ENCODE measurements around the gene CLDND1. TPM values are rescaled to one million over a fixed set of nuclear protein-coding genes. Genes with fewer than 3 reads are reported as not detected.

The CLDND1 gene
- total and polyA plus RNA-seq, 2 of the 4 experiments (the other 2 are of a cell fraction): 75.8 to 78.3 TPM

DNA sequence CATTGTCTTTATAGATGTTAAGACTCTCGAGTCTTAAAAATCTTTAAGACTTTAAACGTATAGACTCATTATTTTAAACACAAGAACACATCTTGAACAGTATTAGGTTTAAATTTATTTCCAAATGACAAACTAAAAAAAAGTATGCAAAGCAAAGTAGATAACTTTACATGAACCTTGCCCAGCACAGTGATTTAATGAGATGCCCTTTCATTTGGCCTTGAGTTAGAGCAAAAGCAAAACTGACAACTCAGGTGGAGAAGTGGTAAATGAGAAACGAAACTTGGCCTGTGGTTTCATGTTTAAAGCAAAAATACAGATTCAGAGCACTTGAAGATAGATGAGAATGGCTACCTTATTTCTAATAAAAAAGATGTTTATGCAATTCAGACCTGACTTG, 17.6 kb upstream of the CLDND1 start:
- H2AK5ac ChIP-seq (ENCODE audit: low read depth, low read length): no peak overlapping the region
- H3K4me3 ChIP-seq (ENCODE audit: insufficient read depth, low read depth, low read length): no peak overlapping the region
- no peaks in the 10 kb centered on the region for H3K36me3 ChIP-seq (ENCODE audit: control insufficient read depth, insufficient read depth, low read length)
- ChIA-PET CTCF (interaction anchor here (1.1 kb wide), 1 partner anchor 34 kb away, joined by 3 read pairs; no protein-coding TSS in a partner anchor), POLR2A (ENCODE audit: unreplicated experiment) (no interaction called here)
- no peak overlapping the region for H2BK15ac ChIP-seq (ENCODE audit: low read depth, low read length)
- no peaks in the 10 kb centered on the region for H3K79me1 ChIP-seq (ENCODE audit: low read depth in 1 of 2, low read length in 2 of 2)
- H2BK5ac ChIP-seq (ENCODE audit: low read depth, low read length, poor library complexity, severe bottlenecking): no peak overlapping the region
- no peak overlapping the region for H3K4ac ChIP-seq (ENCODE audit: low read depth, low read length)
- H2BK20ac ChIP-seq (ENCODE audit: low read depth, low read length): no peak overlapping the region
- no peak overlapping the region for H3K27ac ChIP-seq (ENCODE audit: insufficient read depth, low read length)
- BruUV-seq (replicated peaks): no TSS peak
- no peak overlapping the region for H4K91ac ChIP-seq (ENCODE audit: insufficient read depth, low read depth, low read length)
- no peak overlapping the region for H3K4me2 ChIP-seq (ENCODE audit: low read depth, low read length)
- H2AFZ ChIP-seq (replicated peaks; ENCODE audit: low read length, poor library complexity): no peak overlapping the region
- no CpG with 5 or more reads among the region's 3 CpGs for WGBS, 2 experiments (ENCODE audit: extremely low coverage in 2 of 2, insufficient read length in 1 of 2)
- H3K56ac ChIP-seq (ENCODE audit: extremely low read depth, insufficient read depth, low read length): no peak overlapping the region
- no peak overlapping the region for H3K23ac ChIP-seq (ENCODE audit: low read depth, low read length)
- no peak overlapping the region for H2AK9ac ChIP-seq (replicated peaks; ENCODE audit: low read depth, low read length, poor library complexity)
- no peak overlapping the region for H3K14ac ChIP-seq (replicated peaks; ENCODE audit: low read depth, low read length)
- H3K27me3 ChIP-seq (ENCODE audit: control insufficient read depth, insufficient read depth, low read length): peaks cover 4% of the 10 kb centered on the region; the same call in 1 of the 2 replicates
- DNase-seq: no peak
- H4K20me1 ChIP-seq (ENCODE audit: insufficient read depth, low read length): no peaks in the 10 kb centered on the region
- no peak overlapping the region for H3K9ac ChIP-seq (ENCODE audit: low read depth, low read length)
- dilution Hi-C loops (cut with HindIII; ENCODE audit: low sequenced_read_pairs, unreplicated experiment) (no loop called here), intact Hi-C loops (cut with micrococcal nuclease) (no loop called here), in situ Hi-C loops (cut with MboI; ENCODE audit: low sequenced_read_pairs) (no loop called here)
- H2BK120ac ChIP-seq (ENCODE audit: low read depth, low read length): no peak overlapping the region
- H4K5ac ChIP-seq (ENCODE audit: low read depth, low read length): no peak overlapping the region
- no peaks in the 10 kb centered on the region for H3K9me1 ChIP-seq (ENCODE audit: insufficient read depth, low read length)
- TF ChIP-seq, protein P1, sequence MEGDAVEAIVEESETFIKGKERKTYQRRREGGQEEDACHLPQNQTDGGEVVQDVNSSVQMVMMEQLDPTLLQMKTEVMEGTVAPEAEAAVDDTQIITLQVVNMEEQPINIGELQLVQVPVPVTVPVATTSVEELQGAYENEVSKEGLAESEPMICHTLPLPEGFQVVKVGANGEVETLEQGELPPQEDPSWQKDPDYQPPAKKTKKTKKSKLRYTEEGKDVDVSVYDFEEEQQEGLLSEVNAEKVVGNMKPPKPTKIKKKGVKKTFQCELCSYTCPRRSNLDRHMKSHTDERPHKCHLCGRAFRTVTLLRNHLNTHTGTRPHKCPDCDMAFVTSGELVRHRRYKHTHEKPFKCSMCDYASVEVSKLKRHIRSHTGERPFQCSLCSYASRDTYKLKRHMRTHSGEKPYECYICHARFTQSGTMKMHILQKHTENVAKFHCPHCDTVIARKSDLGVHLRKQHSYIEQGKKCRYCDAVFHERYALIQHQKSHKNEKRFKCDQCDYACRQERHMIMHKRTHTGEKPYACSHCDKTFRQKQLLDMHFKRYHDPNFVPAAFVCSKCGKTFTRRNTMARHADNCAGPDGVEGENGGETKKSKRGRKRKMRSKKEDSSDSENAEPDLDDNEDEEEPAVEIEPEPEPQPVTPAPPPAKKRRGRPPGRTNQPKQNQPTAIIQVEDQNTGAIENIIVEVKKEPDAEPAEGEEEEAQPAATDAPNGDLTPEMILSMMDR (conservative IDR thresholded peaks at IDR 0.05; ENCODE audit: low read depth, low read length): no peak
- TF ChIP-seq, protein P2, sequence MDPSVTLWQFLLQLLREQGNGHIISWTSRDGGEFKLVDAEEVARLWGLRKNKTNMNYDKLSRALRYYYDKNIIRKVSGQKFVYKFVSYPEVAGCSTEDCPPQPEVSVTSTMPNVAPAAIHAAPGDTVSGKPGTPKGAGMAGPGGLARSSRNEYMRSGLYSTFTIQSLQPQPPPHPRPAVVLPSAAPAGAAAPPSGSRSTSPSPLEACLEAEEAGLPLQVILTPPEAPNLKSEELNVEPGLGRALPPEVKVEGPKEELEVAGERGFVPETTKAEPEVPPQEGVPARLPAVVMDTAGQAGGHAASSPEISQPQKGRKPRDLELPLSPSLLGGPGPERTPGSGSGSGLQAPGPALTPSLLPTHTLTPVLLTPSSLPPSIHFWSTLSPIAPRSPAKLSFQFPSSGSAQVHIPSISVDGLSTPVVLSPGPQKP (IDR thresholded peaks at IDR 0.05; ENCODE audit: borderline replicate concordance, low read depth, low read length): no peak
- TF ChIP-seq MAFK (IDR thresholded peaks at IDR 0.05; ENCODE audit: low read depth, low read length) (no peak), FOS (IDR thresholded peaks at IDR 0.05; ENCODE audit: low read depth, low read length) (no peak), CHD1 (IDR thresholded peaks at IDR 0.05; ENCODE audit: low read depth, low read length) (no peak), SMC3 (IDR thresholded peaks at IDR 0.05; ENCODE audit: low read depth, low read length) (no peak), RFX5 (IDR thresholded peaks at IDR 0.05; ENCODE audit: low read depth, low read length) (no peak), BHLHE40 (IDR thresholded peaks at IDR 0.05; ENCODE audit: low read depth, low read length) (no peak), CEBPB (IDR thresholded peaks at IDR 0.05; ENCODE audit: low read depth, low read length) (no peak), POLR2A (IDR thresholded peaks at IDR 0.05; ENCODE audit: low read depth, low read length) (no peak), RCOR1 (IDR thresholded peaks at IDR 0.05; ENCODE audit: insufficient replicate concordance, low read length) (no peak), MXI1 (IDR thresholded peaks at IDR 0.05; ENCODE audit: borderline replicate concordance, low read depth, low read length) (no peak), MAZ (IDR thresholded peaks at IDR 0.05; ENCODE audit: borderline replicate concordance, low read depth, low read length) (no peak), NFE2L2 (IDR thresholded peaks at IDR 0.05; ENCODE audit: low read depth, low read length) (no peak), RAD21 (IDR thresholded peaks at IDR 0.05; ENCODE audit: low read length) (no peak)
- TF ChIP-seq, protein P3, sequence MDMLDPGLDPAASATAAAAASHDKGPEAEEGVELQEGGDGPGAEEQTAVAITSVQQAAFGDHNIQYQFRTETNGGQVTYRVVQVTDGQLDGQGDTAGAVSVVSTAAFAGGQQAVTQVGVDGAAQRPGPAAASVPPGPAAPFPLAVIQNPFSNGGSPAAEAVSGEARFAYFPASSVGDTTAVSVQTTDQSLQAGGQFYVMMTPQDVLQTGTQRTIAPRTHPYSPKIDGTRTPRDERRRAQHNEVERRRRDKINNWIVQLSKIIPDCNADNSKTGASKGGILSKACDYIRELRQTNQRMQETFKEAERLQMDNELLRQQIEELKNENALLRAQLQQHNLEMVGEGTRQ (IDR thresholded peaks at IDR 0.05; ENCODE audit: low read depth, low read length): no peak
- no peak for ATAC-seq (ENCODE audit: low read depth)
- no peaks in the 10 kb centered on the region for H3K9me3 ChIP-seq (ENCODE audit: control insufficient read depth, insufficient read depth, low read length)
- no peak overlapping the region for H3K18ac ChIP-seq (ENCODE audit: low read depth, low read length)
- no peaks in the 10 kb centered on the region for H3K4me1 ChIP-seq (ENCODE audit: control insufficient read depth, insufficient read depth, low read length)
- no peak overlapping the region for H4K8ac ChIP-seq (ENCODE audit: low read depth in 2 of 2, low read length in 2 of 2)

Data from IMR-90 (cell line).